SW480 (cell line): ENCODE data around the gene CCDC88C.

Experiments used
- DNase-seq: peaks from one replicate; pipeline ENCODE4 v3.0.0-alpha.2; 2016; ENCODE audit warnings: low spot score

Gene CCDC88C

DNA sequence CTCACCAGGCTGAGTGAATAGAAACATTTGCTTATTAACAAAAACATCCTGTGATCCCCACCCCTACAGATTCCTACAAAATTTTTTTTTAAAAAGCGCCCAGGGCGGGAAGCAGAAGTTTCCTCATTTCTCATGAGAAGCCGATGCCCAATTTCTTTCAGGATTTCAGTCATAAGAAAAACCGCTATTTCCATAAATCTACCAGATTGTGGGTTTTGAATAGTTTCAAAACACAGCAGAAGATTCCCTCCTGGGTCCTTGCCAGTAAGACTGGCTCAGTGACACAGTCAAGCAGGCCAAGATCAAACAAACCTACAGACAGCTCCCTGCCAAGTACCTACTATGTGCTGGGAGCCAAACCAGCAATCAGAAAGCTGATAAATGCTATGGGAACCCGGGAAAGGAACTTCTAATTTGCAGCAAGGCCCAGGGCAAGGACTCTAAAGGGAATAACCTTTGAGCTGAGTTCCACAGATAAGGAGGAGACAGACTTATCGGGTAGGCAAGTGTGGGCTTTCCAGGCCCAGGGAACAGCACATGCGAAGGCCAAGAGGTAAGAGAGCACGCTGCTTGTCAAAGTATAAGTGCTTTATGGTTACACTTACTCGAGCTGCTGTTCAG is 68.7 kb downstream of the CCDC88C start:
- no peak for DNase-seq

DNA sequence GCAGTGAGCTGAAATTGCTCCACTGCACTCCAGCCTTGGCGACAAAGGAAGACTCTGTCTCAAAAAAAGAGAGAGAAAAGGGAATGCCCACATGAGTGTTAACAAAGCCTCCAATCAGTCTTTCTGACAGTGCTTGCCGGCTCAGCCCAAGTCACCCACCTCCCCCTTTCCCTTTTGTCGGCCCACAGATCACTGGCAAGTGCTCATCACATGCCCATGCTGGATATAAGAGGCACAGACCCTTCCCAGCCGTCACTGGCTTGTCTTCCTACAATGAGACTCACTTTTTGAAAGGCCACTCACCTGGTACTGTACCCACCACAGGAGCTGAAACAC is 70.8 kb downstream of the CCDC88C start:
- DNase-seq: no peak

DNA sequence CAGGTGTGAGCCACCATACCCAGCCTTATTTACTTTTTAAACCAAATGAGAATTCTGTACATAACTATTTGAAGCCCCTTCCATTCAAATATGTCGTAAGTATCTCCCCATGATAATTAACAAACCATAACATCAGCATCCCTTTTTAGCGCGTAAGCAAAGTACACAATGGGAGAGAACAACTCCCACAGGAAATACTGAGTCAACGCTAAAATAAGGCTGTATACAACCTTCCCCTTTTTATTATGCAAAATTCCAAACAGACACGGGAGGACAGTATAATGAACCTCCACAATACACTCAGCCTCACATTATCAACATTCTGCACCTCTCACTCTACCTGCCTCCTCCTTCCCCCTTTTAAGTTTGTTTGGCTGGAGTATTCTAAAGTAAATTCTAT is 73.5 kb downstream of the CCDC88C start:
- no peak for DNase-seq

DNA sequence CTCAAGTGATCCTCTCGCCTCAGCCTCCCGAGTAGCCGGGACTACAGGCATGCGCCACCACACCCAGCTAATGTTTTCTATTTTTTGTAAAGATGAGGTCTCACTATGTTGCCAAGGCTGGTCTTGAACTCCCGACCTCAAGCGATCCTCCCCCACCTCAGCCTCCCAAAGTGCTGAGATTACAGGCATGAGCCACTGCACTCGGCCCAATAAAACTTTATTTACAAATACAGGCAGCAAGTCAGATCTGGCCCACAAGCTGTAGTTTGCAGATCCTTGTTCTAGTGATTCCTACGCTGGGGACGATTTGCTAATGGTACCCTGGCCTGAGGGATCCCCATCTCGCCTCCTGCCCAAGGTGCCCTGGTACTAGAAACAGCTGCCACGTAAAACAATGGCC is 74.6 kb downstream of the CCDC88C start:
- DNase-seq: no peak

DNA sequence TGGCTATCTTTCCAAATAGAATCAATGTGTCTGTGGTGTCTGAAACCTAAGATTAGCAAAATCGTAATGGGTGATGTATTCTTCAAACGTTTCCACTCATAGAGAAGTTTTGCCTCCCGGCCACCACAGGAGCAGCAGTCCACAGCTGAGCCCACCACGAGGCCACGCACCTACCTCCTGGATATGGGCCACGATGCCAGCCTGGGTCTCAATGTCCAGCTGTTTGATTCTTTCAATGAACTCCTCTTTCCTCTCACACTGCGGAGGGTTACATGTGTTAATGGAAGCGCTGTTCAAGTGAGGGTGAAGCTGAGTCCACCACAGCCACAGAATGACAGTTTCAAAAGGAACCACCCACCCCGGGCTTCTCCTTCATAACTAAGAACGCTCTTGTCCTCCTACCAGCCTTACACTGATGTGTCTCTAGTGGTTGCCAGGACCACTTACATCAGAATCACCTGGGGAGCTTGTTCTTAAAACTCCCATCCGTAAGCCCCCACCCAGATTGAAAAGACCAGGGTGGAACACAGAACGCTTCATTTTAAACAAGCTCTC is 75.3 kb downstream of the CCDC88C start:
- DNase-seq: no peak

DNA sequence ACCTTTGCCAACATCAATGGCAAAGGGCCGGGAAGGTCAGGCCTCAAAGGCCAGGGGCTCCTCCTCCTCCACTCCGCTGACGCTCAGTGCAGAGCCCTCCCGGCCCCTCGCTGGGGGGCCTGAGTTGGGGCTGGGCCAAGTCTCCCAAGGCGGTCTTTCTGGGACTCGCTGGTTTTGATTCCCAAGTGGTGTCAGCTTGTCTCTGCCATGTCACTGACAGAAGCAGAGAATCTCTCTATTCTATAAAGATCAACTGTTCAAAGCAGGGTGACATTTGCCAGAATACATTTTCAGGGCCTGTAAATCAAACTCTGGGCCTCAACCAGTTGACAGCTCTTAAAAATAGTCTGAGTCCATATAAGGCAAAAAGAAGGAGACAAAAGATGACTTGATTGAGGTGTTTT is 75.9 kb downstream of the CCDC88C start:
- DNase-seq: no peak

DNA sequence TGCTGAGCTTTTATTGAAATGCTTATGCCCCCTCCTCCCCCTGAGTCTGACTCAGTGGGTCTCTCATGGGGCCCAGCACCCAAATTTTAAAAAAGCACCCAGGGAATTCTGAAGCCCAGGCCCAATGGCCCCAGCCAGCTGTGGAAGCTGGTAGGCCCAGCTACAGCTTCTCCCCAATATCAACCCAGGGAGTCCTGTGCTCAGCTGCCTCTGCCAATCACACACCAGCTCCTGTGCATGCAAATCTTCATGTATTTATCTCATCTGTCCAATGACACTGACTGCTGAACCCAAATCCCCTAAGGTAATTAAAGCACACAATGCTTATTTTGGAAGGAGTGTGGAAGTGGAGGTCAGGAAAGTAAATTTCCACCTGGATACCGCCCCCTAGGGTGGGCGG is 76.3 kb downstream of the CCDC88C start:
- no peak for DNase-seq

DNA sequence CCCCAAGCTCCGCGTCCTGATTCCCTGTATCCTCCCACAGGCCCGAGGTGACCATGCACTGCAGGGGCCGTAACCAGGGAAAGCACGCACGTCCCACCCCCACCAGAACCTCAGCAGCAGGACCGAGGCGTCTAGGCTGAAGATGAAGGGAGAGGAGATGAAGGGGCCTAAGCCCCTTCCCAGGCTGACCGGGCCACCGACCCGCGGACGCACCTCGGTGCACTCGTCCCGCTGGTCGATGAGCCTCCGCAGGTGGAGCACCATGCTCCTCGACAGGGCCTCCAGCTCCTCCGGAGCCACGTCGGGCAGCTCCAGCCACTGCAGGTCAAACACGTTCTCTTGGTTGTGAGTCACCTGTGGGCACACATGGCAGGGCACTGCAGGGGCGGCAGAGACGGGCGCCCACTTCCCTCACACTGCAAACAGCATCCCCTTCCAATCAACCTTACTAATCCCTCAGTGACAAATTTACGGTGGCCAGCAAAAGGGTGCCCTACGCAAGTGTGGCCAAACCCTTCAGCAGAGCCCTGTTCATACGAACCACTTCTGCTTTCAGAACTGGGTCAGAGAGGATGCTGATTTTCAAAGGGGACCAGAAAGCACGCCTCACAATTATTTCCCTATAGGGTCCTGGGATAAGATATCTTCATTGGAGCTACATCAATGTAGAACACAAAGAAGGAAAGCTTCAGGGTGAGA is 77.8 kb downstream of the CCDC88C start:
- DNase-seq: no peak

DNA sequence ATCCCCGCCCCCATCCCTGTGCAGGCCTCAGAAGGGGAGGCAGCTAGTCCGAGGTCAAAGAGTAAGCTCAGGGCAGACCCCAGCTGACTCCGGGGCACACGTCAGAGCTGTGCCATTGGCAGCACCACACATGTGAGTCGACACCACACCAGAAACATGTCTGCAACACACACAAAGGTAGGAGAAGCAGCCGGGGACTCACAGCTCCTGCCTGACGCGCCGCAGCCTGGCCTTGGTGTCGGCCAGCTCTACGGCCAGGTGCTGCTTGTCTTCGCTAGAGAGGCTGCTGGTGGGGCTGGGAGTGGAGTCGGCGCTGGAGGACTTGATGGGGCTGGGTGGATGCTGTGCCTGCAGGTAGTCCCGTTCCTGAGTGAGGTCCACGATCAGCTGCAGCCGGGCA is 78.5 kb downstream of the CCDC88C start:
- no peak for DNase-seq

DNA sequence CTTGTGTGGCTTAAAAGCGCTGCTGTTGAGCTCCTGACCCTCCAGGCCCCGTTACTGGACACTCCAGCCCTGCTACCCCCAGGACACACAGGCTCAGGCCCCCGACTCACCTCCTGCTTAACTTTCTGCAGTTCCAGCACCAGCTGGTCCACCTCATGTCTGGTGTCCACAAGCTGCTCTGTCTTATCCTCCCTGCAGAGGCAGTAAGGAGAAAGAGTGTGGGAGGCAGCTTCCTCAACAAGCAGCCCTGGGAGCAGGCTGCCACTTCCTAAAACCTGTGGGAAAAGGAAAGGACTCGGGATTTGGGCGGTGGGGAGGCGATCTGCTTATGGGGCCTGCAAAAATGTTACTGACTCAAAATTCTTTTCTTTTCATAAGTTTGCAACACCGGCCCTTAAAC is 79.2 kb downstream of the CCDC88C start:
- no peak for DNase-seq

DNA sequence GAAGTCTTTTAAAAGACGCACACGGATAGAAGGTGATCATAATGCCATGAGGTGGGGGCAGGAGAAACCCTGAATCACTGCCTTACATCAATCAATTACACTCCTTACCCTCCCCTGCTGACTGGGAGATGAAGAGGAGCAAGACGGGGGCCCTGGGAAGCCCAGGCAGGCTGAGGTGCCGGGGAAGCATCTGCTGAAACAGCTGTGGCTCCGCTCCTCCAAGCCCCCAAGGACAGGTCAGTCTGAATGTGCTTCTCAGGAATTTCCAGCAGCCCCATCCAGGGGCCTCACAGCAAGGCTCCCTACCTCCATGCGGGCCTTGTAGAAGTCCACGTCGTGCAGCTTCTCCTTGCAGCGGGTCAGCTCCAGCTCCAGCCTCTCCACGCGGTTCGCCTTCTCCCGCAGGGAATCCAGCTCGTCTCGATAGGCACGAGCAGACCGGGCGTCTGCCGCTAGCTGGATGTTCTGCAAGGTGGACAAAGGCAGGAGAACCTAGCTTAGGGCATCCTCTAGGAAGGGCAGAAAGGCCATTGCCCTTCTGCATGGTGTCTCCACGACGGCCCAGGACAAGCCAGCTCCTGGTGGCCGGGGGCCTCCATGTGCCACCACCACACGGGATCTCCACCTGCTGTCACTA is 79.8 kb downstream of the CCDC88C start:
- no peak for DNase-seq

DNA sequence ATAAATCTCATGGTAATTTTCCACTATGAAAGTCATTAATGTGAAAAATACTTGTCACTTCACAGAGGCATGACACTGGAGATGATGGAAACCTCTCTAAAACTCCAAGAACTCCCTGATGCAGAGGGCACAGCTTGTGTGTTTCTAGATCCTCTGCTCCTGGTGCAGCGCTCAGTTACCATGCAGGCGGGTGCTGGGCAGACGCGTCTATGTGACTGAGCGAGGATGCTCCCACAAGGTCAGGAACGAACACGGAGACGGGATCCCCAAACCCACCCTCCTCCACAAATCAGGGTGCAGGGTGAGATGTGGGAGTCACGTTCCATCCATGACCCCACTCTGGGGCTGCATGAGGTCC is 81.5 kb downstream of the CCDC88C start:
- DNase-seq: no peak

DNA sequence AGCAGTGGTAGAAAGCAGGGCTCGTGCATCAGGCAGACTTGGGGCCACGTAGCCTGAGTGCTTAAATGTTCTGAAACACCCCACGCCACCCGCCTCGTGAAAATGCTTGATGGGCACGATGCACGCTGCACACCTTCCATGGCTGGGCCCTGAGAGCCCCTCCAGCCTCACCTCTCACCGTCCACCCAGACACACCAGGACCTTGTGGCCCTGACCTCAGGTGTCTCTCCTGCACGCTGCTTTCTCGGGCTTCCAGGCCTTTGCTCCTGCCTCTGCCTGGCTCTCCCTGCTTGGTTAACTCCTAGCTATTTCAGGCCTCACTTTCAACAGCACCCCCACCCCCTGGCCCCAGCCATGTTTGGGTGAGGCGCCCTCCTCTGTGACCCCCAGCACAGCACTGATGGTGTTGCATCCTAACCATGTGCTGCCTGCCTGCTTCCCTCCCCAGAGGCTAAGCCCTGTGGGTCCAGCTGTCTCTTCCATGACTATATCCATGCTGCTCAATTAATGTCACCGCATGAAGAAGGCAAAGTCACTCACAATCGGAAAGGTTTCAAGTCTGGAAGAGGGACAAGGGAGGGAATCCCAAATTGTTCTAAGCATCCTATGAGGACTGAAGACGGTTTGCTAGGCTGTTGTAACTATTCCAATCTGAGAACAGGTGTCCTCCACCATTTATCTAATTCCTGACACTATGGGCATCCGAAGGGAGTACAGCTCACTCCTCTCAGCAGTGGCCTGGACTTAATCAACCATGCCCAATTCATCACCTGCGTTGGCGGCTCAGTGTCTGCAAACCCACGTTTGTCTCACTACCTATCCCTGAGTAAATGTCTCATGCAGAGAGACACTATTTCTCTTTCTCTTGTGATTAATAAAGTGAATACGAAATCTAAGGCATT is 82.2 kb downstream of the CCDC88C start:
- no peak for DNase-seq

DNA sequence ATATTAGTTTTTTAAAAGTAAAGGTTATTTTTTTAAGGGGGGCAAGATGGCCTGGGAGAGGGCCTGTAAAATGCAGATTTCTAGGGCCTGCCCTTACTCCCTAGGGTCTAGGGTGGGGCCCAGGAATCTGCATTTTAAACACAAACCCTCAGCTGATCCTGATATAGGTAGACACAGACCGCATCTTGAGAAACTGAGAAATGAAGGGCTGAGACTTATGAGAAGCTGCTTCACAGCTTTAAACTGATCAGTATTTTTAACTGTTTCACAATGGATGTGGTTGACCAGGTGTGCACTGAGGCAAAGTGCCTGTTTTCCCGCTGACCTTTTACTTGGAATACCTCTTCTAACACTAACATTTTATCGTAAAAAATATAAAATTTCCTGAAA is 84.0 kb downstream of the CCDC88C start:
- DNase-seq: no peak

DNA sequence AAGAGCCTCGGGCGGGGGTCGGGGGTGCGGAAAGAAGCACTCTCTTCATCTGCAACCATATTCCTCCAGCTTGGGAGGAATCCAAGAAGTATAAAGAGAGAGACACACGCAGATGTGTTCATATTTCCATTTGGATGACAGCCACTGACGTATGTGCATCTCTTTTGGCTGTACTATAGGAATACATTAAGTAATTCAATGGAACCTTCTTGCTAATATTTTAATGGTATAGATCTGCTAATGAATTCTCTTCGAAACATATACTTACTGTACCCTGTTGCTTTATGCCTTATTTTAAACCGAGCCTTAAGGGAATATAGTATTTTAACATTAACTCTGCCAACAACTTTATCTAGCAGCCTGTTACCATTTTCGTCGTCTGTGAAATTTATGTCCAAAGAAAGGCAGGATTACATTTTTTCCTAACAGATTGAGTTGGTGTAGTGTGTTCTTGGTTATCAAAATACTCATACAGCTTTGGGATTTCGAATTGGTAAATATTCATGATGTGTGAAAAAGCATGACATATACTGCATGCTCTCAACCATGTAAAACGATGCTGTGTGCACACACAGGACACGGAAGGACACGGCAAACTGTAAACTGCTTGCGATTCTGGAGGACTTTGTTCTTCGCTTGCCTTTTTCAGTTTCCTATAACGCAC is 84.5 kb downstream of the CCDC88C start:
- no peak for DNase-seq

DNA sequence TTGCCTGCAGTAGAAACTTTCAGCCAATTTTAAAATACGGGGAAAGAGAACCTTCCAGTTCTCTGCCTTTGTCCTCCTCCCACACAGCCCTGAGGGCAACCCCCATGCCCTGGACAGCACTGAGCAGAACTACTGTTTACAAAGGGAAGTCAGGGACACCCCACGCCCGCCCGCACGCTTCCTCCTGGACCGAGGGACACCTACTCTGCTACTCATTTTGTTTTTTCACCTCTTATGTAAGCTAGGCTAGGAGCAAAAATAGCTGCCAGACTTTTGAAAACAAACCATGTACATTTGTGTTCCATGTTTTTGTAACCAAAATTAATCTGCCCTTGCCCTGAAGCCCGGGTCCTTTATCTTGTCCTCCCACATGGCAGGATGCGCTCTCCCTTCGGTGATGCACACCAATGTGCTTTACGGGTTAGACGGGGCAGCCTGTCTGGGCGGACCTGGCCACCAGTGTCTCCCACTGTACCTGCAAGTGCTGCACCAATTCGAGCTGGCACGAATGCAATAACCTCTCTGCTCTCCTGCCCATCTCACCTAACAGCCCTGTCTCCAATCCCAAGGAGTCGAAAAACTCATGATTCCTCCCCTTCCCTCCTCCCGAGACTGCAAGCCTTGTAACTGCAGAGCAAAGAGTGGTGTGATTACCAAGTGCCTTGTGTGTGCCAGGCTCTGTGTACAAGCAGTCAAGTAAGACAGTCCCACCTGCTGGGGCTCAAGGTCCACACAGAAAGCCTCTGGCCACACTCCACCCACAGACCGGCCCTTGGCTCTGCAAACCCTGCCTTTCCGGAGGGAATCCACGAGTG is 85.2 kb downstream of the CCDC88C start:
- no peak for DNase-seq

DNA sequence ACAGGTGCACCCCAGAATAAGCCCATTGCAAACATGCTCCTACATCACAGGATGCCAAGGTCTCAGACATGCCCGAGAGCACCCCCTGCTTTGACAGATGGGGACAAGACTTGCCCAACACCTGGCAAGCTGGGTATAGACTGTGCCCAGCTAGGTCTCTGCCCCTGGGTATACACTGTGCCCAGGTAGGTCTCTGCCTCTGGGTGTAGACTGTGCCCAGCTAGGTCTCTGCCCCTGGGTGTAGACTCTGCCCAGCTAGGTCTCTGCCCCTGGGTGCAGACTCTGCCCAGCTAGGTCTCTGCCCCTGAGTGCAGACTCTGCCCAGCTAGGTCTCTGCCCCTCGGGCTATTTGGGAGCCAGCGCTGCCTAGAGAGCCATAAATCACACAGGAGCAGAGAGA is 85.9 kb downstream of the CCDC88C start:
- DNase-seq: no peak

DNA sequence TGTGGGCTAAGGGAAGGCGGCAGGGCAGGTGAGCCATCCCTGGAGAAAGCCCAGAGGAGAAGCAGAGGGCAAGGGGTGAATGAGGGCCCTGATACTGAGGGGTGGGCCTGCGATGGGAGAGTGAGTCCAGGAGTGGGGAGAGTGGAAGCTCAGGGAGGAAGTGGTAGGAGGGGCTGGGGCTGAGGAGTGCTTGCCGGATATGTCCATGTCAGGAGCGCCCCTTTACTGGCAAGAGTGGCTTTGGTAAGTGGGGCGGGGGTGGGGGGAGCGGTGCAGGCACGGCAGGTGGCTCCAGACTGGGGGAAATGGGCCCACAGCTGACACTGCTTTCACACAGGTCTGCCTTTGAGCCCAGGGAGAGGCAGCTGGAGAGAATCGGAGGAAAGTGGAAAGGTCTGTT is 86.8 kb downstream of the CCDC88C start:
- DNase-seq: no peak

DNA sequence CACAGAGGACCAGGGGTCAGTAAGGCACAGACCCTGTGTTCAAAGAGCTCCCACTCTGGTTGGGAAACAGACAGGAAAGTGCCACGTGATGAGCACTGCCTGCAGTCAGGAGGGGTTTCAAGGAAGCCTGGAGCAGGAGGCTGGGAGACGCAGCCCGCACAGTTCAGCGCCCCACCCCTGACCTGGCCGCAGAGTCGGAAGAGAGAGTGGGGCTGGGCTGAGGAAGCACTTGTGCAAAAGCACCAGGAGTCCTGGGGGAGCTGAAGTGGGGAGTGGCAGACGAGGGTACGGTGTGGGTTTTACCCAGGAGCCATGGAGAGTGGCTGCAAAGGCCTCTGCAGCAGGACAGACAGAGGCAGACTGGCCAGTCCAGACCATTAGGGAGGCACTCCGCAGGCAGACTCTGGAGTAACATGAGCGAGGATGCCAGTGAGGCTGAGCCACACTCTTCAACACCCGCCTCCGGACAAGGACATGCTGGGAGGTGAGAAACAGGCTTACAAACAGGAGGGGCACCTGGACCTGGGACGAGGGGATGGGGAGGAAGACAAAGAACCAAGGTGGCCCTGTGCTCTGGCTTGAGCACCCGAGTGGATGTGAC is 87.4 kb downstream of the CCDC88C start:
- DNase-seq: no peak

DNA sequence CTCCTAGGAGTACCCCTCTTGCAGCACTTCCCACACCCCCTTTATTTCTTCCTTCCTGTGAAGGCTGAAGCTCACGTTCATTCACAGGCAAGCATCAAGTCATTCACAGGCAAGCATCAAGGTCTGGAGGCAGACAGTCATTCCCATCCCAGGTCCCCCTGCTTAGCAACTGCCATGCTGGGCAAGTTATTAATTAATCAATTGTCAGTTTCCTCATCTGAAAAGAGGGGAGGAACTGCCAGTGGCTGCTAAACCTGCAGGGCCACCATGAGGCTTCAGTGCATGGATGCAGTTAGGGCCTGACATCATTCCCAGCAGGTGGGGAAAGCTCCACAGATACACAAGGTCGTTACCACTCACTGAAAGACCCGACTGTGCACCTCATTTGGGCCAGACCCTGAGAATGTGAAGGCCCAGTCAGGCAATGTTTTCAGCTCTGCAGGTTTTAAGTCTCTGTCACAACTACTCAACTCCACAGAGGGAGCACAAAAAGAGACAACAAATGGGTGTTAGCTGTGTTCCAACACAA is 88.1 kb downstream of the CCDC88C start:
- no peak for DNase-seq
